ENCODE results near the gene ZNF354C.

The ZNF354C gene

DNA sequence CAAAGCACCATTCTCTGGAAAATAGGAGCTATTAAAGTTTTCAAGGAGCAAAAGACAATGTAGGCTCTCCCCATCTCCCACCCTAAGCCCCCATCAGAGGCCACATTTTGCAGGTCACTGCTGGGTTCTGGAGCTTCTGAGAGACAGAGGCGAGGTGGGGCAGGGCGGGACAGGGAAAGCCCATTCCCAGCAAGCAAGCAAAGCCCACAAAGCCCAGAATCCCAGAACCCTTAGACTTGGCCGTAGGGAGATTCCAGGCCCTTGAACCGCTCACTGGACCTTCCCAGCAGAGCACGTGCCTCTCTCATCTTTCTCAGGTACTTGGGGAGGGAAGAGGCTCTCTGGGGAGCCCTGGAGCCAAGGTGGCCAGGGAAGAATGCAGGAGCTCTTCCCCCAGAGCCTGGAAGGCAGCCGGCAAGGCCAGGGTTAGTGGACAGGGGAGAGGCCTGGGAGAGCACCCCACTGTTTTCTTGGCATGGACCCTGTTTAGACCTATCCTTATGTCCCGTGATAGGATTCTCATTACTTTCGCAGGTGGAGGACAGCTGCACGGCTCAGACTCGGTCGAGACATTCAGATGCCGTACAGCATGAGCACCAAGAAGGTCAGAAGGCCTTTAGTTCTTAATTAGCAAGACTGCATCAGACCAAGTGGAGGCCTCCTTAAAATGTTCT, 52.4 kb downstream of the ZNF354C start:
- no peak for DNase-seq (ENCODE audit: low spot score)
- ChIA-PET POLR2A (ENCODE audit: low non-redundant PET) (no interaction called here), CTCF (no interaction called here)
- TF ChIP-seq, protein P1, sequence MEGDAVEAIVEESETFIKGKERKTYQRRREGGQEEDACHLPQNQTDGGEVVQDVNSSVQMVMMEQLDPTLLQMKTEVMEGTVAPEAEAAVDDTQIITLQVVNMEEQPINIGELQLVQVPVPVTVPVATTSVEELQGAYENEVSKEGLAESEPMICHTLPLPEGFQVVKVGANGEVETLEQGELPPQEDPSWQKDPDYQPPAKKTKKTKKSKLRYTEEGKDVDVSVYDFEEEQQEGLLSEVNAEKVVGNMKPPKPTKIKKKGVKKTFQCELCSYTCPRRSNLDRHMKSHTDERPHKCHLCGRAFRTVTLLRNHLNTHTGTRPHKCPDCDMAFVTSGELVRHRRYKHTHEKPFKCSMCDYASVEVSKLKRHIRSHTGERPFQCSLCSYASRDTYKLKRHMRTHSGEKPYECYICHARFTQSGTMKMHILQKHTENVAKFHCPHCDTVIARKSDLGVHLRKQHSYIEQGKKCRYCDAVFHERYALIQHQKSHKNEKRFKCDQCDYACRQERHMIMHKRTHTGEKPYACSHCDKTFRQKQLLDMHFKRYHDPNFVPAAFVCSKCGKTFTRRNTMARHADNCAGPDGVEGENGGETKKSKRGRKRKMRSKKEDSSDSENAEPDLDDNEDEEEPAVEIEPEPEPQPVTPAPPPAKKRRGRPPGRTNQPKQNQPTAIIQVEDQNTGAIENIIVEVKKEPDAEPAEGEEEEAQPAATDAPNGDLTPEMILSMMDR (conservative IDR thresholded peaks at IDR 0.05; ENCODE audit: low read depth): no peak
- H3K27ac ChIP-seq: no peak overlapping the region

DNA sequence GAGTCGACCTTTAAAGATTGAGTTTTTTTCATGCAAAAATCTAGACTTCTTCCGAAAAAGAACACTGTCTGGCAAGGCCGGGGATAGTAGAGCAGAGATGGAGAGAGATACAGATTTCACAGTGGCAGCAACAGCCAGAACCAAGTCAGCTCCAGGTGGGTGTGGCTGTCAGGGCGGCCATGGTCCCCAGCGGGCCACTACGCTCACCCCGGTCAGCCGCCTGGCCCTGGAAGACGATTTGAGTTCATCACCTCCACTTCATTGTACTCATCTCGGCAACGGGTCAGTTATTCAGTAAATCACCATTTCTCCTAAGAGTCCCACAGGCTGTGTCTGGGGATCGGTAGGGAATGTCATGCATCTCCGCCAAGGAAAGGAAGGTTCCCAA, 53.0 kb downstream of the ZNF354C start:
- TF ChIP-seq, protein P1 (conservative IDR thresholded peaks at IDR 0.05; ENCODE audit: low read depth): no peak
- DNase-seq (ENCODE audit: low spot score): no peak
- ChIA-PET POLR2A (ENCODE audit: low non-redundant PET) (no interaction called here), CTCF (no interaction called here)
- no peak overlapping the region for H3K27ac ChIP-seq

DNA sequence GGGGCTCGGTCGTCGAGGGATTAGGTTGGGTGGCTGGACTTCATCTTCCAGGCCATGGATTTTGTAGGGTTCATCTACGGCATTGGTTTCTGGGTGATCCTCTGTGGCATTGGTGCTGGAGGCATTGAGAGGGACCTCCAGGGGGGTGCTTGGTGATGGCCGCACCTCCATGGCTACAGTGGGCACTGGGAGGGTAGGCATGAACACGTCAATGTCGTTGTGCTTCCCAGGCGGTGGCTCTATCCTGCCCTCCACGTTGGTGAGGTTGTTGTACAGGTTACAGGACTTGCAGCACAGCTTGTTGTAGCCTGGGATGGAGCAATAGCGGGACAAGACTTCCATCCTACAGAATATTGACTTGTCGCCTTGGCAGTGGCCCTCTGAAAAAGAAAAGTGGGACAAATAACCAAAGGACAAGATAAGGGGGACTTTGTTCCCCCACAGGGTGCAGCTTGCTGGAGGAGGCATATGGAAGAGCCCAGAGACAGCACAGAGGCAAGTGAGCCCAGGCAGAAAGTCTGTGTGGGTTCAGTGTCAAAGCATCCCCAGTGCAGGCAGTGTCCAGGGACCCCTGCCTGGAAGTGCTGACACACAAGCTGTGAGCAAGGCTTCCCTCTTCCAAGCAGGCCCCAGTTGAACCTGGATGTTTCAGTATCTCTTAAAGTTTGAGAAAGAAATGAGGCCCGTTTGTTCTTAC, 53.9 kb downstream of the ZNF354C start:
- DNase-seq (ENCODE audit: low spot score): no peak
- TF ChIP-seq, protein P1 (conservative IDR thresholded peaks at IDR 0.05; ENCODE audit: low read depth): no peak
- CTCF ChIA-PET: no interaction called here
- POLR2A ChIA-PET (ENCODE audit: low non-redundant PET): no interaction called here
- H3K27ac ChIP-seq: no peak overlapping the region

DNA sequence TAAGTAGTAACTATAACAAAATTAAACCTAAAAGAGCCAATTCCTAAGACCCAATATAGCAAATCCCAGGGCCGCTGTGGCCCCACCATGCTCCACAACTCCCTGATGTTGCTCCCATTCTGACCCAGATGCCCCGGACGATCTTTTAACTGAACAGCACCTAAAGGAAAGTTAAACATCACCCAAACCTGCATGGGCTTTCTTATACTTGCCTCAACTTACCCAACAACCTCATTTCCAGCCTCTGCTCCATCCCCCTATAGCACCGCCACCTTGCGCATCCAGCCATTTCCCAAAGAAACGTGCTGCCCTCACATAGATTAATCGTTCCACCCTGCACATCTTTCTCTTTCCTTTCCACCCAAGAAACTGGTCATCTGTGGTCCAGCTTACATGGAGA, 54.6 kb downstream of the ZNF354C start:
- DNase-seq (ENCODE audit: low spot score): no peak
- CTCF ChIA-PET: no interaction called here
- POLR2A ChIA-PET (ENCODE audit: low non-redundant PET): no interaction called here
- no peak overlapping the region for H3K27ac ChIP-seq
- TF ChIP-seq, protein P1 (conservative IDR thresholded peaks at IDR 0.05; ENCODE audit: low read depth): no peak

DNA sequence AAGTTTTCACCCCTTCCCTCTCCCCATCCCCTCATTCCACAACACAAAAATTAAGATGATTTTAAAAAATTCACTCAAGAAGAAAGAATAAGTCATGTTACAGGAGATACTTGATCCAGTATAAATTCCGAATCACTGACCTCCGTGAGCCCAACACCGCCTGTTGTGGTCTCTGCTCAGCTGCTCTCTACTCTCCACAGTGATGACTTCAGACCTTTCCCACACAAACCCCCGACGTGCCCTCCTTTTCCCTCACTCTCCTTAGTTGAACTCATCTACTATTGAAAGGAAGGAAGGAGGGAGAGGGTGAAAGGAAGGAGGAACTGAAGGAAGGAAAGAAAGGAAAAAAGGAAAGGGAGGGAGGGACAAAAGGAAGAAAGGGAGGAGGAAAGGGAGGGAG, 55.1 kb downstream of the ZNF354C start:
- POLR2A ChIA-PET (ENCODE audit: low non-redundant PET): no interaction called here
- CTCF ChIA-PET: interaction anchor here (0.6 kb wide), 1 partner anchor 226 kb away, joined by 4 read pairs; no protein-coding TSS in a partner anchor
- TF ChIP-seq, protein P1 (conservative IDR thresholded peaks at IDR 0.05; ENCODE audit: low read depth): no peak
- DNase-seq (ENCODE audit: low spot score): no peak
- no peak overlapping the region for H3K27ac ChIP-seq

DNA sequence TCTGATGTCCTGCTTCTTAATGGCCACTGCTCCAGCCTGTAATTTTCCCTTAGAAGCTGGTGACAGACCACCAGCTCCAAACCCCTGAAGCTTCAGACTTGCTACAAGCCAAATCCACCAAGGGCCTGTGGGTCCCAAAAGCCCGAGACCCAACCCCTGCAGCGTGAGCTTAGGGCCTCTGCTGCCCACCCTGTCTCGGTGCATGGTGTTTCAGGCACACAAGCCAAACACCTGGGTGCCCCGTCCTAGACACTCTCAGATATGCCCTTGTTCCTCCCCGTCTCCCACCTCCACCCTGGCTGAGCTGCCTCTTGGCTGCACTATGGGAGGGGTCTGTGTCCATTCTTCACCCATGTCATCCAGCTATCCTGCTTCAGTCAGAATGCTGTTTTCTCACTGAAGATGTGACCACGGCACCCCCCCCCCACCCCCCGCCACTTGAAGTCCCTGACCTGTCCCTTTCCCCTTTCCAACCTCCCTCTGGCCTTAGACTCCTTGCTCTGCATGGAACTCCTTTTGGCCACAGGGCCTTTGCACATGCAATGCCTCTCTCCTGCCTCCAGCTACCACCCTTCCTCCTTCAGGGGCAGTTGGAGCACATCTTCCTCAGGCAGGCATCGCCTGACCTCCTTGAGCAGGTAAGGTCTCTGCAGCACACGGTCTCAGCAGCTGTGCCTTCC, 55.8 kb downstream of the ZNF354C start:
- ChIA-PET CTCF (interaction anchor here (0.6 kb wide), 1 partner anchor 227 kb away, joined by 4 read pairs; no protein-coding TSS in a partner anchor), POLR2A (ENCODE audit: low non-redundant PET) (no interaction called here)
- TF ChIP-seq, protein P1 (conservative IDR thresholded peaks at IDR 0.05; ENCODE audit: low read depth): no peak
- DNase-seq (ENCODE audit: low spot score): no peak
- no peak overlapping the region for H3K27ac ChIP-seq

Measured in RWPE1 (cell line).